GM19397 (cell line): Measurements from ENCODE around the gene DDX24.

Experiments used
- ATAC-seq: cut with Tn5 transposase; IDR thresholded peaks from one replicate; pipeline ENCODE4 v1.9.1; 2021; ENCODE audit warnings: mild to moderate bottlenecking, moderate library complexity; ENCODE audit not compliant: unreplicated experiment

Gene DDX24, protein sequence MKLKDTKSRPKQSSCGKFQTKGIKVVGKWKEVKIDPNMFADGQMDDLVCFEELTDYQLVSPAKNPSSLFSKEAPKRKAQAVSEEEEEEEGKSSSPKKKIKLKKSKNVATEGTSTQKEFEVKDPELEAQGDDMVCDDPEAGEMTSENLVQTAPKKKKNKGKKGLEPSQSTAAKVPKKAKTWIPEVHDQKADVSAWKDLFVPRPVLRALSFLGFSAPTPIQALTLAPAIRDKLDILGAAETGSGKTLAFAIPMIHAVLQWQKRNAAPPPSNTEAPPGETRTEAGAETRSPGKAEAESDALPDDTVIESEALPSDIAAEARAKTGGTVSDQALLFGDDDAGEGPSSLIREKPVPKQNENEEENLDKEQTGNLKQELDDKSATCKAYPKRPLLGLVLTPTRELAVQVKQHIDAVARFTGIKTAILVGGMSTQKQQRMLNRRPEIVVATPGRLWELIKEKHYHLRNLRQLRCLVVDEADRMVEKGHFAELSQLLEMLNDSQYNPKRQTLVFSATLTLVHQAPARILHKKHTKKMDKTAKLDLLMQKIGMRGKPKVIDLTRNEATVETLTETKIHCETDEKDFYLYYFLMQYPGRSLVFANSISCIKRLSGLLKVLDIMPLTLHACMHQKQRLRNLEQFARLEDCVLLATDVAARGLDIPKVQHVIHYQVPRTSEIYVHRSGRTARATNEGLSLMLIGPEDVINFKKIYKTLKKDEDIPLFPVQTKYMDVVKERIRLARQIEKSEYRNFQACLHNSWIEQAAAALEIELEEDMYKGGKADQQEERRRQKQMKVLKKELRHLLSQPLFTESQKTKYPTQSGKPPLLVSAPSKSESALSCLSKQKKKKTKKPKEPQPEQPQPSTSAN

GRCh38 chr14:94080621-94081385 lies at the start of gene DDX24, which contains the start of gene IFI27L1:
Gene DDX24, minus strand, starts transcription at chr14:94081202. Its CDS starts 1,460 bp downstream, at chr14:94079742.
Gene IFI27L1, plus strand, starts transcription at chr14:94081310. Its CDS starts 15,628 bp downstream, at chr14:94096938.
- ATAC-seq, result peak; percentile 98

DNA sequence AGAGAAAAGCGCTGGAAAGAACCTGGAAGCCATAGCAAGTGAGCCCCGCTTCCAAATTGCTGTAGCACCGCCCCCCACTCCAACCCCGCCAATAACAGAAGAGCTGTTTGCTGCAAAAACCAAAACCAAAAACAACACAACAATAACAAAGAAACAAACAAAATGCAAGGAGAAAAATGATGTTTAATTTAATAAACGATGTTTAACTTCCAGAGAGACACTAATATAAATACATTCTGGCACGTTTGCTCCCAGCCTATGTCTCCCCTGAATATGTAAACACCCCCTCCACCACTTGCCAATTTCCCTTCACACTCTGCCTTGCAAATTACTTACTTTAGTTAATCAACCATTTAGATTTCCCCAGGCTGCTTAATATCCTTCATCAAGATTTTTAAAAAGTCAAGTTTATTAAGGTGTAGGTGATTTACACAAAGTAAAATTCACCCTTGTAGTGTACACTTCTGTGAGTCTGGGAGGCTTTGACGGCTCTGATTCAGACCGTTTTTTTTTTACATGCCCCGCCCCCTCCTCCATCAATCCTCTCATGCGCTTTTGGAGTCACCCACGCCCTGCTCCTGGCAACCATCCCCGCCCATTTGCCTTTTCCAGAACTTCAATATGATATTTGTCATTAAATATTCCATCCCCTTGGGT lies 48.9 kb upstream of the DDX24 start:
- ATAC-seq, result no peak

DNA sequence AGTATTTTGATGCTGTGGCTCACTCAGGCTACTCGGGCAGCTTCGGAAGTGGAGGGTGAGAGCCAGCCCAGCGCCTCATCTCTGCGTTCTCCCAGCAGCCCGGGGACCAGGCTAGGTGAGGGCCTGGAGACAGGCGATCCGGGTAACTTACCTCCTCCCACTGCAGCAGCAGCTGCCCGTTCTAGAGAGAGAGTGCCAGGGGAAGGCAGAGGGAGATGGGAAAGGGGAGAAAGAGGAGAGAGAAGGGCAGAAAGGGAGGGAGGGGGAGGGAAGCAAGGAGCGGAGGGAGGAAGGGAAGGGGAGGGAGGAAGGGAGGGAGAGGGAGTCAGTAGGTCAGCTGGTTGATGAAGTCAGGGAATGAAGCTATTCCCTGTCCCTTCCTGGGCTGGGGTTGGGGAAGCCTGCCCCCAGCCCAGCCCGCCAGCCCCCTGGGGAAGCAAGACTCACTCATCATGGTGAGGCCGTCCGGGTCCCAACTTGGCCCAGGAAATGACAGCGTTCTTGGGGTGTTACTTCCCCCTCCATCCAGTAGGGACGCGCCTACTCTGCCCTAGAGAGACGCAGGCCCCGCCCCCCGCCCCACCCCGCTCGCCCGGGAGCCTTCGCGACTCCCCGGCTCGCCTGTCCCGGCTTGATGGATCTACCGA lies 48.2 kb upstream of the DDX24 start, which contains the start of gene IFI27L2:
Gene IFI27L2, minus strand, starts transcription at position 494 of the 647 bp plus-strand sequence. Its CDS starts 40 bp downstream, at position 454.
- peak; percentile 89 for ATAC-seq

DNA sequence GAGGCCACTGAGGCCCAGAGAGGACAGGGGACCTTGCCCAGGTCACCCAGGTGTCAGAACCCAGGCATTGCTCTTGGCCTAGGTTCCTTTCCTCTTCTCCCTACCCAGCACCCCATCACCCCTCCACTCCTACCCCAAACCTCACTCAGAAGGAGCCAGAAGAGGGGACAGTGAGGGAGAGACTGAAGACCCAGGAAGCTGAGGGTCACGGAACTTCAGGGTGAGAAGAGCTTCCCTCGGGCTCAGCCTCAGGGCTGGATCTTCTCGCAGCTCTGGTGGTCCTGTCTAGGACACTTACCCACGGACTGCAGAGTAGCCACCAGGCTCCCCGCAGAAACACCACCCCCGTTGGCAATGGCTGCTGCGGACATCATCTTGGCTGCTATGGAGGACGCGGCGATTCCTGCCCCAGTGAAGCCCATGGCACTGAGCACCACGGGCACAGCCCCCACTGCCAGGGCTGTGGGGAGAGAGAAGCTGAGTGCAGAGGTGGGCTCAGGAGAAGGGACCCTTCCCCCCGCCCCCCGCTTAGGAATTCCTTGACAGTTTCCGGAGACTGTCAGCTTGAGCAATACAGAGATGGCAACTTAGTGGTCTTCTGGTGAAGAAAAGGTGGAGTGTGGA lies 47.3 kb upstream of the DDX24 start:
- ATAC-seq, result no peak

- no peak for ATAC-seq
Measured at GRCh38 chr14:94127330-94127729, 46.3 kb upstream of the DDX24 start.

GRCh38 chr14:94126800-94127199 lies 45.8 kb upstream of the DDX24 start:
- ATAC-seq, result no peak

DNA sequence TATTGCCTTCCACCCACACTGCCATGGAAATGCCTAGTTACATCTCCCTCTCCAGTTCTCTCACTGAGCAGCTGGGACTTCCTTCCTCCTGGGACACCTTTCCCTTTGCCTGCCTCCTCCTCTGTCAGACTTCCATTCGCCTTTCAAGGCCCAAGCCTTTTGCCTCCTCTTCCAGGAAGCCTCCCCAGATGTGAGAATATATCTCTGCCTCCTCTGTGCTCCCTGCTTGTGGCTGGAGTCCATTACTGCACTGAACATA lies 45.3 kb upstream of the DDX24 start:
- ATAC-seq, result no peak

- ATAC-seq, result no peak
Measured at GRCh38 chr14:94125659-94126418, 44.8 kb upstream of the DDX24 start.

DNA sequence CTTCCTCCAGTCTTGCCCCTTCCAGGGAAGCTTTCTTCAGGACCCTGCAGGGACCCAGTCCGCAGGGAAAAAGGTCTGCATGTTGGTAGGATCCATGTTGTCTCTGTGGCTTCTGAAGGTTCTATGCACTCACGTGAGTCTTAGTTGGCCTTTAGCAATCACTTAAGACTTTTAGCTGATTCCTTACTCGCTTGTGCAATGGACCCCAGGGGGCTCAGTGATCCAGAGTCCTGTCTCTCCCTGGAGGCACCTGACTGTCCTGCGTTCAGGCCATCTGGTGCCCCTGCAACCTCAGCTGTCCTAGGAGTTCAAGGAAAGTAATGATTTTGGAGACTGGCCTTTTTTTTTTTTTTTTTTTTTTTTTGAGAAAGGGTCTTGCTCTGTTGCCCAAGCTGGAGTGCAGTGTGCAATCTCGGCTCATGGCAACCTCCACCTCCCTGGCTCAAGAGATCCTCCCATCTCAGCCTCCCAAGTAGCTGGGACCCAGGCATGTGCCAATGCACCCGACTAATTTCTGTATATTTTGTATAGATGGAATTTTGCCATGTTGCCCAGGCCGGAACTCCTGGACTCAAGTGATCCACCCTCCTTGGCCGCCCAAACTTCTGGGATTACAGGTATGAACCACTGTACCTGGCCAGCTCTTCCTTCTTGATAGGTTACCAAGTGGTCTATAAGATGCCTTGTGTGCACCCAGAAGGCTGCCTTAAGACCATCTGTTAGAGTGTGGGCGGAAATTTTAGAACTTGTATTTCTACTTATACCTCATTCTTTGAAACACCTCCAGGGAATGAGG lies 43.8 kb upstream of the DDX24 start:
- no peak for ATAC-seq

DNA sequence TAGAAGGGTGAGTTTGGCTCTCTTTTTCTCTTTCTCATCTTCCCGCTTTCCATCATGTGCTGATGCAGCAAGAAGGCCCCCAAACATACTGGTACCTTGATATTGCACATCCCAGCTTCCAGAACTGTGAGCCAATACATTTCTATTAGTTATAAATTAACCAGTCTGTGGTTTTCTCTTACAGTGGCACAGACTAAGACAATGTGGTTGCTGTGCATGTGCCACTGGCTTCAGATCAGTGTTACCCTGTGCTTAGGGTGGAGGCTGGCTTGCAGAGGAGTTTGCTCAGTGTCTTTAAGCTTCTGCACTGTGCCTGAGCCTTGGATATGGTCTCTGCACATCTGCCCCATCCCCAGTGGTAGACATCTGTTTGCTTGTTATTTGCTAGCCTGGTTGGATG lies 42.9 kb upstream of the DDX24 start:
- ATAC-seq, result no peak

DNA sequence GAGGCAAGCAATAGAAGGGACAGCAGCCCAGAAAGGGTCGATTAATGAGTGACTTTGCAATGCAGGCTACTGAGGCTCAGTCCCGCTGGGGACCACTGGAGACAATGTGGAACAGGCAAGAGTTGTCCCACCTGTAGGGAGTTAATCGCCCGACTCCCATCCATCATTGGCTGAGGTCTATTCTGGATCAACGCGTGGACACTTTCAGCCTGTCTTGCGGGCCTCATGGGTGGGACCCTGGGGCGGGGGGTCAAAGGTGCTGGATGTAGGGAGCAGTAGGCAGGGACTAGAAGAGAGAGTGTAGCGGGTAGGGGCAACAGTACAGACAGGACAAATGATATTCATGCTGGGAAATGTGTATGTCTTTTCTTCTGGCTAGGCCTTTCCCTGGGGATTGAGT lies 42.3 kb upstream of the DDX24 start:
- no peak for ATAC-seq

DNA sequence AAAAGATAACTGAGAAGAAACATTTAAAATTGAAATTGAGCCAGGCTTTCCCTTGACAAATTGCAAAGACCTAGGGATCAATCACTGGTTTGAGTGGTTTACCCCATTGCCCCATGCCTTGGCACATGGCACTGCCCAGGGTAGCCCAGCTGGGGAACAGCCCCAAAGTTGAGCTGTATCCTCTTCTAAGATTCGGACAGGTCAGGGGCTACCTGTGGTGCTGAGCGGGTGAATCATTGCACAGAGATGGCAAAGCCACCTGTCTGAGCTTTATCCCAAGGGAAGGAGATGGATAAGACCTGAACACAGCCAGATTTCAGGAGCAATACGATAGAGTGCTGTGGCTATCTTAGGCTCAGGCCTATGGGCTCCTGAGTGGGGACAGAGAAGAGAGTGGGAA lies 41.4 kb upstream of the DDX24 start:
- ATAC-seq, result no peak

DNA sequence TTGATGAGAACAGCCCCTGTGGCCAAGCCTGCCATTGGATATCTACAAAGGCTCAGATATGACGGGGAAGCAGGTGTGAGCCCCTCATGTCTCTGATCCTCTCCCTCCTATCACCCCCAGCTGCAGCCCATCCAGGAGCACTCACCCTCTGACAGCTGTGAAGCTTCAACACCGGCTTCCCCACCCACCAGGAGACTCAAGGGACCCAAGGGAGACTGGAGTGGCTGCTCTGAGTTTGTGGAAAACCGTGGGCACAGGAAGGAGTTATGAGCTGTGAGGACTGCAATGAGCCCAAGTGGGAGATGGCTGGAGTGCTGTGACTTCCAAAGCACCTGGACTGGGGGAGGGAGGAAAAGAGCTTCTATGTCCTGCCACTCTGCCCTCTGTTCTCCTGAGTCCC lies 40.5 kb upstream of the DDX24 start:
- no peak for ATAC-seq

DNA sequence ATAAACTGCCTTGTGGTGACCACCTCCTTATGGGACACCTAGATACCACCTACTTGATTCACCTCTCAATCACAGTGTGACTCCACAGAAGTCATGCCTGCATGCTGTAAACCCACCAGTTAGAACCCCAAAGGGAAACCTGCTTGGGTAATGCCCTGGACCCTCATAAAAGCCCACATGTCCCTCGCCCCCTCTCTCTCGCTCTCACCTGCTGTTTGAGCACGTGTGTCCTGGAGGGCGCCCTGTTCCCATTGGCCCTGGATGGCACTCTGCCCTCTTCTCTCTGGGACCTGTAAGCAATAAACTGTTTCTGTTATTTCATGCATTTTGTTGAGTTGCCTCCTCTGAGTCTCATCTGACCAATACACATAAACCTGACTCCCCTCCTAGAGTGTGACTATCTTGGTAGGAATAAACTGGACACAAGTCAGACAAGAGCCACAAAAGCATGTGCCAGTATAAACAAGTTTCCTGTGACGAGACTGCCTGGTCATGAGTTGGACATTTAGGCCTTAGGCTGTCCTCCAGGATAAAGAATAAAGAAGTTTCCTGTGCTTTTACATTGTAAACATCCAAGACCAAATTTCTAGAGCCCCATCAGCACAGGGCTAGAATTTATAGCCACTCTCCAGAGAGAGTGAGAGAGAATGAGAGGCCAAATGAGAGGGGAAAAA lies 39.8 kb upstream of the DDX24 start:
- no peak for ATAC-seq

GRCh38 chr14:94119071-94119470 lies 38.1 kb upstream of the DDX24 start:
- ATAC-seq, result no peak

DNA sequence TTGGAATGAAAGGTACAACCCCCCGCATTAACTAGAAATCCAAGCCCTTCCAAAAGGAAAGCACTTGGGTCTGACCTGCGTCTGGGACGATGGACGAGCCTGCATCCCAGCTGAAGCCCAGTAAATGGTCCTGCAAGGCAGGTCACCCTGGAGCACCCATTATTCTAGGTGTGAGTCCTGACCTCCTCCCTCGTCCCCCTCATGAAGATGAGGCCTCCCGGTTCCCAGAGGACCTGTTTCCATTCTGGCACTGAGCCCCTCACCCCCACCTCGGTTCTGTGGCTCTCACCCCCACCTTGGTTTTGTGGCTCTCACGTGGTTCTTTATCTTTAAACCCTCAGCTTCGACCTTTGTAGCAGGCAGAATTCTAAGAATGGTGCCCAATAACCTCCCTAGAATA lies 36.9 kb upstream of the DDX24 start:
- no peak for ATAC-seq

GRCh38 chr14:94116701-94117100 lies 35.7 kb upstream of the DDX24 start:
- no peak for ATAC-seq

DNA sequence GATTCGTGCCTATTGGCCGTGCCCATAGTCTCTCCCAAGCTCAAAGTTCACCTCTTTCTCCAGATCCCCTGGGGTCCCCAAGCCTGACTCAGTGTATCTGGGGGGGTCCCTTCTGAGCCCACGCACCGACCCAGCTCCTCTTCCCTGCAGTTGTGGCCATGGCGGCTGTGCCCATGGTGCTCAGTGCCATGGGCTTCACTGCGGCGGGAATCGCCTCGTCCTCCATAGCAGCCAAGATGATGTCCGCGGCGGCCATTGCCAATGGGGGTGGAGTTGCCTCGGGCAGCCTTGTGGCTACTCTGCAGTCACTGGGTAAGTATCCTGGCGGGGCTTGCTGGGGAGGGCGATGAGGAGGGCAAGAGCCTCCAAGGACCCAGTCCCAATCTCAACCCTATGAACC lies 34.6 kb upstream of the DDX24 start:
- ATAC-seq, result no peak
